Measurements from ENCODE around the gene GNE. TPM values are rescaled to one million over a fixed set of nuclear protein-coding genes. Genes with fewer than 3 reads are reported as not detected.

GNE gene
- total RNA-seq, 2 donors from 2014 or later = 150 to 190 TPM

- Histone ChIP-seq H3K27ac (peak overlapping the region; percentile 73), H3K9ac (ENCODE audit: low read depth in 2 of 2, low read length in 2 of 2) (no peak overlapping the region), H3K27me3 (no peaks in the 10 kb centered on the region), H3K36me3 (no peaks in the 10 kb centered on the region), H3K4me1 (no peaks in the 10 kb centered on the region), H3K9me3 (no peaks in the 10 kb centered on the region), H3K4me3 (no peak overlapping the region)
- intact Hi-C loops (cut with DNase I) = no loop called here
- no peak for TF ChIP-seq CTCF (IDR thresholded peaks at IDR 0.05)
- DNase-seq = no peak
These were observed 9.8 kb upstream of the GNE start for GRCh38 chr9:36268007-36268427.

GRCh38 chr9:36264896-36265295 lies 6.6 kb upstream of the GNE start:
- intact Hi-C loops (cut with DNase I) = no loop called here
- H3K4me3 ChIP-seq = no peak overlapping the region
- no peak overlapping the region for H3K27ac ChIP-seq
- DNase-seq = no peak
- no peaks in the 10 kb centered on the region for H3K4me1 ChIP-seq
- H3K27me3 ChIP-seq = no peaks in the 10 kb centered on the region
- no peaks in the 10 kb centered on the region for H3K9me3 ChIP-seq
- no peak overlapping the region for H3K9ac ChIP-seq (ENCODE audit: low read depth in 2 of 2, low read length in 2 of 2)
- no peak for TF ChIP-seq CTCF (IDR thresholded peaks at IDR 0.05)
- no peaks in the 10 kb centered on the region for H3K36me3 ChIP-seq

GRCh38 chr9:36263683-36264082 lies 5.4 kb upstream of the GNE start:
- DNase-seq = no peak
- Histone ChIP-seq H3K27me3 (no peaks in the 10 kb centered on the region), H3K9ac (ENCODE audit: low read depth in 2 of 2, low read length in 2 of 2) (no peak overlapping the region), H3K27ac (no peak overlapping the region), H3K4me1 (no peaks in the 10 kb centered on the region), H3K9me3 (no peaks in the 10 kb centered on the region), H3K36me3 (no peaks in the 10 kb centered on the region), H3K4me3 (no peak overlapping the region)
- TF ChIP-seq CTCF (IDR thresholded peaks at IDR 0.05) = no peak
- intact Hi-C loops (cut with DNase I) = no loop called here

- intact Hi-C loops (cut with DNase I) = loop anchor here (5.0 kb wide), 1 partner anchor 68 kb away; no protein-coding TSS in a partner anchor
- Histone ChIP-seq H3K4me1 (peaks cover 3% of the 10 kb centered on the region), H3K9ac (ENCODE audit: low read depth in 2 of 2, low read length in 2 of 2) (peak overlapping the region; percentile 44 to 82), H3K9me3 (no peaks in the 10 kb centered on the region), H3K27ac (peak overlapping the region; percentile 99), H3K27me3 (no peaks in the 10 kb centered on the region), H3K36me3 (no peaks in the 10 kb centered on the region), H3K4me3 (peak overlapping the region; percentile 76)
- TF ChIP-seq CTCF (IDR thresholded peaks at IDR 0.05) = no peak
- DNase-seq = peak; percentile 40
These were observed 817 bp upstream of the GNE start for GRCh38 chr9:36258996-36259533.

GRCh38 chr9:36251428-36251827 lies 6.8 kb downstream of the GNE start:
- Histone ChIP-seq H3K4me3 (no peak overlapping the region), H3K36me3 (no peaks in the 10 kb centered on the region), H3K27me3 (no peaks in the 10 kb centered on the region), H3K4me1 (no peaks in the 10 kb centered on the region), H3K9me3 (no peaks in the 10 kb centered on the region), H3K9ac (ENCODE audit: low read depth in 2 of 2, low read length in 2 of 2) (no peak overlapping the region), H3K27ac (no peak overlapping the region)
- intact Hi-C loops (cut with DNase I) = no loop called here
- no peak for TF ChIP-seq CTCF (IDR thresholded peaks at IDR 0.05)
- DNase-seq = no peak

Data from colonic mucosa (tissue), 4 donors.